Stimulated activated CD8-positive, alpha-beta memory T cell treated with anti-CD3 and anti-CD28 coated beads, Interleukin-7, amount 100 ng/mL, for 24 hours (primary cell): ENCODE data around the gene DDX25.

Experiments used
- DNase-seq: peaks from one replicate; pipeline ENCODE4 v3.0.0-alpha.2; 2020; ENCODE audit warnings: low read depth

The DDX25 gene

GRCh38 chr11:125935618-125936199, 31.4 kb downstream of the DDX25 start:
- no peak for DNase-seq

GRCh38 chr11:125938418-125938817, 34.1 kb downstream of the DDX25 start:
- DNase-seq: no peak

GRCh38 chr11:125939081-125939521, 34.8 kb downstream of the DDX25 start:
- no peak for DNase-seq

- no peak for DNase-seq
Measured at GRCh38 chr11:125940145-125940544, 35.8 kb downstream of the DDX25 start.

GRCh38 chr11:125941267-125941618, 36.9 kb downstream of the DDX25 start:
- no peak for DNase-seq

- peak; percentile 12 for DNase-seq
Measured at GRCh38 chr11:125941619-125942611, 37.6 kb downstream of the DDX25 start.

- DNase-seq: no peak
Measured at GRCh38 chr11:125942771-125943428, 38.6 kb downstream of the DDX25 start.

- no peak for DNase-seq
Measured at GRCh38 chr11:125943661-125944349, 39.5 kb downstream of the DDX25 start.

GRCh38 chr11:125944350-125945010, 40.2 kb downstream of the DDX25 start:
- DNase-seq: no peak

- no peak for DNase-seq
Measured at GRCh38 chr11:125945011-125945796, 40.9 kb downstream of the DDX25 start.

GRCh38 chr11:125945797-125946520, 41.7 kb downstream of the DDX25 start, which contains the start of gene VSIG10L2:
VSIG10L2 (plus strand) TSS chr11:125946044; CDS start chr11:125946056, 12 bp downstream.
- DNase-seq: no peak

GRCh38 chr11:125946712-125947418, 42.6 kb downstream of the DDX25 start:
- DNase-seq: no peak

- DNase-seq: no peak
Measured at GRCh38 chr11:125947419-125948277, 43.3 kb downstream of the DDX25 start.

- DNase-seq: no peak
Measured at GRCh38 chr11:125948278-125949051, 44.2 kb downstream of the DDX25 start.

GRCh38 chr11:125949271-125950177, 45.2 kb downstream of the DDX25 start:
- no peak for DNase-seq

- no peak for DNase-seq
Measured at GRCh38 chr11:125950178-125950490, 45.8 kb downstream of the DDX25 start.
